T-helper 1 cell treated with Interleukin-12 subunit alpha and Interleukin-12 subunit beta and Interleukin-4 antibody, amounts not matched to agents 30 ng/mL and 1 ng/mL, for 36 hours (primary cell): ENCODE data around the gene LAIR1. TPM values are rescaled to one million over a fixed set of nuclear protein-coding genes. Genes with fewer than 3 reads are reported as not detected.
"Not testable (repeated sequence)": the region's sequence is repeated elsewhere in the genome, so short reads cannot be mapped to it uniquely, and the experiment has no call there.

Source experiments
- intact Hi-C: fragments of 100-400 bp; cut with micrococcal nuclease; formaldehyde crosslinking; loops from one replicate; pipeline ENCODE4 v1.15.1; 2024
- total RNA-seq: library from RNA; stranded (reverse); gene quantifications from 2 replicates; pipeline ENCODE4 v1.2.3, GENCODE V29; 2022

Gene LAIR1, protein sequence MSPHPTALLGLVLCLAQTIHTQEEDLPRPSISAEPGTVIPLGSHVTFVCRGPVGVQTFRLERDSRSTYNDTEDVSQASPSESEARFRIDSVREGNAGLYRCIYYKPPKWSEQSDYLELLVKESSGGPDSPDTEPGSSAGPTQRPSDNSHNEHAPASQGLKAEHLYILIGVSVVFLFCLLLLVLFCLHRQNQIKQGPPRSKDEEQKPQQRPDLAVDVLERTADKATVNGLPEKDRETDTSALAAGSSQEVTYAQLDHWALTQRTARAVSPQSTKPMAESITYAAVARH
- total RNA-seq = 94.0 and 99.5 TPM in 2 replicates

DNA sequence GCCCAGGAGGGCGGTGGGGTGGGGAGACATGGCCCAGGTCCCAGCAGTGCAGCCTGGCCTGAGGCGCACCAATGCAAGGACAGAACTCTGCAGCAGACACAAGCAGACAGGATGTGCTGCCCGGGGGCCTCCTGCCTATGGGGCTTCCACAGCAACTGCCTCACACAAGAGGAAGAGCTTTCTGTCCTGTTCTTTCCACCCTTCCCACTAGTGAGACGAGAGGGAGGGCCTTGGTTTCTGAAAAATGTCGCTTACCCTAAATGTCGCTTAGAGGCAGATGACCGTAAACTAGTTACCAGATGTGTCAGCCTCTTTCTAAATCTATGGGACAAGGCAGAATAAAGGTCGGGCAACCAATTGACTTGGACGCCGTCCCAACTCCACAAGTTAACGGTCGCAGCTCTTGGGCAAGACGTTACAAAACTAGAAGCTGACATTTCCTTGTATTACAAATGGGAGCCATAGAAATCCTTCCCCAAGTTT, at the start of gene LAIR1:
LAIR1 (minus strand) TSS at position 157 of the 483 bp plus-strand sequence; CDS start at position 30, 127 bp downstream.
- intact Hi-C loops = no loop called here

DNA sequence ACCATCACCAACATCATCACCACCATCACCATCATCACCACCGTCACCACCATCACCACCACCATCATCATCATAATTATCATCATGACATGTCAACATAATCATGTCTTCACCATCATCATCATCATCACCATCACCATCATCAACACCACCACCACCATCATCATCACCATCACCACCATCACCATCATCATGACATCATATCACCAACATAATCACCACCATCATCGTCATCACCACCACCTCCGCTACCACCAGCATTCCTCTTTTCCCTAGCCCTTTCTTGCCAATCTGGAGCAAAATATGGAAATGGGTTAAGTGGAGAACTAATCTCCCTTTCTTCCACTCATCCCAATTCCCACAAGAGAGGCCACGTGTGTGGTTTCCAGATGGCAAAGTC, 49.4 kb upstream of the LAIR1 start:
- intact Hi-C loops = no loop called here

DNA sequence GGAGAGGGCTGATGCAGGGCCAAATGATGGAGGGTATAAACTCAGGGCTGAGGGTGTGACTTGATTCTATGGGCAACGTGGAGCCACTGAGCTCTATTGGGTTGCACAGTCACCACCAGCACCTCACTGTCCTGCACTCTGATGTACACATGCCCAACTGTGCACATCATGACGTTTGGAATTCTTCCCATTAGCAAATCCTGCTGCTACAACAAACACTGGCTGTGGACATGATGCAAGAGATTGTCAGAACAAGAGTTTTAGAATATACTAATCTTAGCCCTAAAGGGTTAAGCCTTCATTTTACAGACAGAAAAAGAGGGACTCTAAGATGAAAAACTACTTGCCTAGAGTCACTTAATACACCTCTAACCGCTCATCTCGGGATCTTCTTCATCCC, 48.1 kb upstream of the LAIR1 start:
- intact Hi-C loops = no loop called here

DNA sequence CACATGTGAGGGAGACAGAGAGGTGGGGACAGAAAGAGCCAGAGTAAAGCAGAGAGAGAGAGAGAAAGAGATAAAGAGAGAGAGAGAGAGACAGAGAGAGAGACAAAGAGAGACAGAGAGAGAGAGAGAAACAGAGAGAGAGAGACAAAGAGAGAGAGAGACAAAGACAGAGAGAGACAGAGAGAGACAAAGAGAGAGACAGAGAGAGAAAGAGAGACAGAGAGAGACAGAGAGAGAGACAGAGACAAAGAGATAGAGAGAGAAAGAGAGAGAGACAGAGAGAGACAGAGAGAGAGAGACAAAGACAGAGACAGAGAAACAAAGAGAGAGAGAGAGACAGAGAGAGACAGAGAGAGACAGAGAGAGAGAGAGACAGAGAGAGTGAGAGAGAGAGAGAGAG, 46.3 kb upstream of the LAIR1 start:
- intact Hi-C loops = no loop called here

DNA sequence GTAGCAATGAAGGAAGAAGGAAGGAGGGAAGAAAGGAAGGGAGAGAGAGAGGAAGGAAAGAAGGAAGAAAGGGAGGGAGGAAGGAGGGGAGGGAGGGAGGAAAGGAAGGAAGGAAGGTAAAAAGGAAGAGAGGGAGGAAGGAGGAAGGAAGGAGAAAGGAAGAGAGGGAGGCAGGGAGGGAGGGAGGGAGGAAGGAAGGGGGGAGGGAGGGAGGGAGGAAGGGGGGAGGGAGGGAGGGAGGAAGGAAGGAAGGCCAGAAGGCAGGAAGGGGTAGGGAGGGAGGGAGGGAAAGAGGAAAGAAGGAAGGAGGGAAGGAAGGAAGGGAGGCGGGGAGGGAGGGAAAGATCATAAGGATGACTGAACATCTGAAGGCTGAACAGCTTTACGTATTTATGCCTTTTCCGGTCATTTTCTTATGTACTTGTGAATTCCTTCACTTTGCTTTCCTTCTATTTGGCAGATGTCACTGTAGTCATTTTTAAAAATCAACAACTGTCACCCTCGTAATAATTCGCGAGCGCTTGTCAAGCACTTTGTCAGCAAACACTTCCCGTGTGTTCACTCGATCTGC, 43.8 kb upstream of the LAIR1 start:
- intact Hi-C loops = no loop called here

DNA sequence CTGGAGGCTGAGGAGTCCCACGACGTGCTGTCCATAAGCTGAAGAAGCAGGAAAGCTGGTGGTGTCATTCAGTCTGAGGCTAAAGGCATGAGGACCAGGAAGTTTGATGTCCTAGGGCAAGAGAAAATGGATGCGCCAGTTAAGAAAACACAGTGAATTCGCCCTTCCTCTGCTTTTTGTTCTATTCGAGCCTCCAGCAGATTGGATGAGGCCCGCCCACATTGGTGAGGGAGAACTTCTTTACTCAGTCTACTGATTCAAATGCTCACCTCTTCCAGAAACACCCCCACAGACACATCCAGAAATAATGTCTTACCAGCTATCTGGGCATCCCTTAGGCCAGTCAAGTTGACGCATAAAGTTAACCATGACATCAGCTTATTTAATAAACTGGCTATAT, 43.0 kb upstream of the LAIR1 start:
- intact Hi-C loops = no loop called here

DNA sequence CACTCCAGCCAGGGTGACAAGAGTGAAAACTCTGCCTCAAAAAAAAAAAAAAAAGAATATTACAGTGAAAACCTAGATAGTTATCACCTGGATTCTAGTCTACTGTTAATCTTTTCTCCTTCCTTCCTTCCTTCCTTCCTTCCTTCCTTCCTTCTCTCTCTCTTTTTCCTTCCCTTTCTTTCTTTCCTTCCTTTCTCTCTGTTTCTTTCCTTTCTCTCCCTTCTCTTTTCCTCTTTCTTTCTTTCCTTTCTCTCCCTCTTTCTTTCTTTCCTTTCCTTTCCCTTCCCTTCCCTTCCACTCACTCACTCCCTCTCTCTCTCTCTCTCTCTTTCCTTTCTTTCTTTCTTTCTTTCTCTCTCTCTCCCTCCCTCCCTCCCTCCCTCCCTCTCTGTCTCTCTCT, 40.9 kb upstream of the LAIR1 start:
- intact Hi-C loops = no loop called here

DNA sequence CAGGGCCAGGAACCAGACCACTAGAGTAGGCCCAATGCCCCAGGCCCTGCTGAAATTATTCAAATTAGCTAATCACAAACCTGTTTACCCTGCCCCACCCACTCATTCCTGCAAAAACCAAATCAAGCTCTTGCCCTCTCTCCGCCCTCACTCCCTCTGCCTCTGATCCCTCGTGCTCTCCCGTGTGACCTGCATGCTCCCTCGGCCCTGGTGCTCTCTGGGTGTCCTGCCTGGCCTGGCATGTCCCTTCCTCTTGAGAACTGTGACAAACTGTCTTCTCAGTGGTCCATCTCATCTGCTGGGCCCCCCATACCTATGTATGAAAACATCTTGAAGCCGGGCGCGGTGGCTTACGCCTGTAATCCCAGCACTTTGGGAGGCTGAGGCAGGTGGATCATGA, 38.3 kb upstream of the LAIR1 start:
- intact Hi-C loops = no loop called here

DNA sequence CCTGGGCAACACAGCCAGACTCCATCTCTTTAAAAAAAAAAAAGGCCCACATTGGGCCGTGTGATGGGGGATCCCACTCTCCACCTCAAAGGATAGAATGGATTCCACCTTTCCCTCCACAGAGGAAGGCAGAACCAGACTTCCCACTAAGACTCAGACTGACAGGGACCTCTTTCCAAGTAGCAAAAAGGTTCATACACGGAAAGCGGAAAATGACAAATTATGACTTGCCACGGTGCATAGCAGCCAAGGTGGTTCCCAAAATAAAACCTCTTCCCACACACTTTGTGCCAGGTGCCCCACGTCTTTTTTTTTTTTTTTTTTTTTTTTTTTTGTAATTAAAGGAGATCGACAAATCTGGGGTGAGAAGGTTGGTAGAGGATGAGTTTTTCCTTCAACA, 36.2 kb upstream of the LAIR1 start:
- intact Hi-C loops = no loop called here

DNA sequence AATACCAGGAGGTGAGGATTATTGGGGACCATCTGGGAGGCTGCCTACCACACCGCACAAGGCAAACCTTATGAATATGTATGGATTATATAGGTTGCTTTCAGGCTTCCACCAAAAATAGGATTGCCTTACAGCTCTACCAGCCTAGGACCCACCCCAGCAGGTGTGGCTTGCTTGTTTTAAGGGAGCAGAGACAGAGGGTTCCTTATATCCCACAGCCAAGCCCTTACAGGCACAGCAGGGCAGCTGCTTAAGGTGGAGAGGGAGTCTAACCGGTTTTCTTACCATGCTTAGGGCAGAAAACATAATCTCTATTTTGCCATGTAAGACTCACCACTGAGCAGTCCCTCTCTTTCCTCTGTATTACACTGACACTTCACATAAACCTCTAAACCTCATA, 34.5 kb upstream of the LAIR1 start:
- intact Hi-C loops = no loop called here

DNA sequence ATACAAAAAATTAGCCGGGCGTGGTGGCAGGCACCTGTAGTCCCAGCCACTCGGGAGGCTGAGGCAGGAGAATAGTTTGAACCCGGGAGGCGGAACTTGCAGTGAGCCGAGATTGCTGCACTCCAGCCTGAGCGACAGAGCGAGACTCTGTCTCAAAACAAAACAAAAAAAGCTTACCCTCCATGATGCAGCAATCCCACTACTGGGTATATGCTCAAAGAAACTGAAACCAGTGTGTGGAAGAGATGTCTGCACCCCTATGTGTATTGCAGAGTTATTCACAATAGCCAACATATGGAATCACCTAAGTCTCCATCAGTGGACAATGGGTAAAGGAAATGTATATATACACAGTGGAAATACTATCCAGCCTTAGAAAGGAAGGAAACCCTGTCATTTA, 31.0 kb upstream of the LAIR1 start:
- intact Hi-C loops = no loop called here

DNA sequence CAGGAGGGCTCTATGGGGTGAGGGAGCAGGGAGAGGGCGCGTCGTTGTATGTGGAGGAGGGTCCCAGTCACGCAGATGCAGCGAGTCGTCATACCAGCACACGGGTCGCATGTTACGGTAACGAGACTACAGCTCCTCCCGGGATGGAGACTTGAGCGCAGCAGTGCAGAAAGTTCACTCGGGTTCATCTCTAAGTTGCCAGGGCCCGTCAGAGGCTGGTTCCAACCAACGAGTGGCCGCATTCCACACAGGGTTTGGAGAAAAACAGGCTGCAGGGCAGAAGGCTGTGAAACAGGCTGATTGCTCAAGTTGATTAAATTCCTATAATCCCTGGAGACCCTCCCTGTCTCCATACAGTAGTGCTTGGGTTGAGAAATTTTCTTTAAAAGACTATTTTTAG, 28.6 kb upstream of the LAIR1 start:
- intact Hi-C loops = no loop called here

DNA sequence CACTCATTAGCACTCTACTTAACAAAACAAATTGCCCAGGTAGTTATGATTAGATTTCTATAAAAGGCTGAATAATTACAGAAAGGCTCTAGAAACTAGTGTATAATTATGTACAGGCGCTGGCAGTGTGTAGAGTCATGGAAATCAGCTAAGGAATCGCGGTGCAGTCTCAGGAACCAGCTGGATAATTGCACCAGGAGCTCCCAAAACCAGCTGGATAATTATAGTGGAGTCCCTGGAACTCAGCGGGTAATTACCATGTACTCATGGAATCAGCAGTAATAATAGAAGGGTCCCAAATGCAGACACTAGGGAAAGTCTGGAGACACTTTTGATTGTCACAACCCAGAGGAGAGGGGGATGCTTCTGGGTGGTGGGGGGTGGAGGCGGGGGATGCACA, 27.4 kb upstream of the LAIR1 start:
- intact Hi-C loops = no loop called here

DNA sequence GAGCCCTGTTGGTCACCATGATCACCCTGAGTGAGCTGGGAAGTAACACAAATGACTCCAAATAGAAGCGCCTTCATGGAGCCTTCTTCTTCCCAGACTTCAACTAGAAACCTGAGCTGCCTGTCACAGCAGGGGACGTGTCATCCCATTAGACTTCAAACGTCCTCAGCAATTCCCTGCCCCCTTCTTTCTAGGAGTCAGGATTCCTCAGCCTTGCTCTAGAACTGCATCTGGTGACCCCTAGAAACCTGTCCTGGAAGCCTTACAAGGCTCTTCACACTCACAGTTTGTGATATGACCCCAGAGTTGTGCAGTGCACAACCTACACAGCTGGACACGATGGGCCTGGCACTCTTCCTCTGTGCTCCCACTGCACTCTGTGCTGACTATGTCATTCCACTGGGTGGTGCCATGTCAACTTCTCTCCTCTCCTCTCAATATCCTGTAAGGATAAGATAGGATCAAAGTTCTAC, 26.9 kb upstream of the LAIR1 start:
- intact Hi-C loops = loop anchor here (1.0 kb wide), 1 partner anchor 66 kb away; no protein-coding TSS in a partner anchor

DNA sequence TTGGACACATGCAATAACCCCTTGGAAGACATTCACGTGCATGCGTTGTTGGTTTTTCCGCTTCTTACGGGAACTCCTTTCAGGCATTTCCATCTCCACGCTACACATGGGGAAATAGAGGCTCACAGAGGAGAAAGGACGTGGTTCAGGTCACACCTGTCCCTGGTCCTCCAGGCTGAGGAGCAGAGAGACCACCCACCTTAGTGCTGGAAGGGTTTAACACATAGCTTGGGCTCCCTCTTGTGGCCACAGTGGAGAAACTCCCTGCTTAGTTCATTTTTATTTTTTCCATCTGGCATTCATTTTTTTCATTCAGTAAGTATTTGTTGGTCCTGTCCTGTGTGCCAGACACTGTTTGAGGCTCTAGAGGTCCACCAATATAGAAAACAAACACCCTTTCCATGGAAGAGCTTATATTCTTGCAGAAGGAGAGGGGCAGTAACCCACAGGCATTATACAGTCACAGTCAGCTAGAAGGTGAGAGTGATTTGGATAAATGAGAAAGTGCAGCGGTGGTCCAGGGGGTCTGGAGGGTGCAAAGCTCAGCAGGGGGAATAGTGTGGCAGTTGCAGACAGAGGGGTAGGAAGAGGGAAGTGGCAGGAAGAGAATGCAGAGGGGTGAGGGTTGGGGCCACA, 26.3 kb upstream of the LAIR1 start:
- intact Hi-C loops = loop anchor here (1.0 kb wide), 1 partner anchor 66 kb away; no protein-coding TSS in a partner anchor

DNA sequence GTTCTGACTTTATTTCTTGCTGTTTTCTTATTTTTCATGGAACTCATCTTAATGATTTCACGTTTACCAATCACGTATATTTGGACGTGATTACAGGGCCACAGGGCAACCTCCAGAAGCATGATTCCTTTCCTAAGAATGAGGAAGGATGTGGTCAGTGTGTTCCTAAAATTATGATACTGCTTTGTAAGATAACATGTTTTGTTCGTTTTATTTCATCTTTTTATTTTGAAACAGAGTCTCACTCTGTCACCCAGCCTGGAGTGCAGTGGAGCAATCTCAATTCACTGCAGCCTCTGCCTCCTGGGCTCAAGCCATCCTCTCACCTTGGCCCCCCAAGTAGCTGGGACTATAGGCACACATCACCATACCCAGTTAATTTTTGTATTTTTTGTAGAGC, 24.8 kb upstream of the LAIR1 start:
- intact Hi-C loops = loop anchor here (2.0 to 5.0 kb wide), 2 partner anchors 35 to 142 kb away; no protein-coding TSS in a partner anchor

DNA sequence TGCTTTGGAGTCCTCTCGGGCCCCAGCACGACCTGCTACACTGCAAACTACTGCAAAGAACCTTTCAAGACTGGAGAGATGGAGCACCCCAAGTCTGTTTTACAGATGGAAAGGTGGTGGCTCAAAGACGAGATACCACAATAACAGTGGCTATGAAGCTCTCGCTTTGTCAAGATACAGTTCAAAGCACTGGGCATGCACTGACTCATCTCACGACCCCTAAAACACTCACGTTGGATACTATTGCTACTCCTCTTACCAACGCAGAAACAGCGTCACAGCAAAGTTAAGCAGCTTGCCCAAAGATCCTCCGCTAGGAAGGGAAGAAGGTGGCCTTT, 24.0 kb upstream of the LAIR1 start:
- intact Hi-C loops = loop anchor here (1.0 to 5.0 kb wide), 4 partner anchors 10 to 141 kb away; no protein-coding TSS in a partner anchor

DNA sequence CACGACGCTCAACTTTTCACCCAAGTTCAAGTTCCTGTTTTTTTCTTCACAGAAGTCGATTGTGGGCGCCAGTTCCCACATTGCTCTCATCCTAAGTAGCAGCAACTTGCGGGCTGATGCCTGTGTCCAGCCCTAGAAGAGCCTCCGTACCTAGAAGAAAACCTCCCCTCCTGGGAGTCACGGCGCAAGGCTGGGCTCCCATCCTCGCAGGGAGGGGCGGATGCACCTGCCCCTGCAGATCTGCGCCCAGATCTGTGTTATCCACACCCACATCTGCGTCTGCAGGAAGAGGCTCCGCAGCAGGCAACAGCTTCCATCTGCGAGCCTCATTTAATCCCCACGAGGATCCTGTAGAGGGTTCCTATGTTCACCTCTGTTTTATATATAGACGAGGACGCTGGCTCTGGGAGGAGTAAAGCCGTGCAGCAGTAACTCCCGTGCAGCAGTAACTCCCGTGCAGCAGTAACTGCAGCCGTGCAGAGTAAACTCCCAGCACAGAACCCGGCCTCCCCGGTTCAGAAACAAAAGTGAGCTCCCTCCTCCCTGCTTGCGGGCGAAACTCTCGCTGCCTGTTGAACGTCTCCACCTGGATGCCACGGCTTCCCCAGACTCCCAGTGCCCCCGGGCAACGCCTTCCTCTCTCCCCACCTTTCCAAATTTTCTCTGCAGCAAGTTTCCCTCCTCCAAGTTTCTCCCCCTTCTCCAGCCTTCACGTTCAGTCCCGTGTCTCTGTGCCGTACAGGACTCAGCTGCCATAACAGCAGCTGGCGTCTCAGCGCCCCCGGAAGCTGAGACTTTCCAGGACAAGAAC, 23.5 kb upstream of the LAIR1 start:
- intact Hi-C loops = loop anchor here (1.0 to 5.0 kb wide), 4 partner anchors 10 to 141 kb away; no protein-coding TSS in a partner anchor

DNA sequence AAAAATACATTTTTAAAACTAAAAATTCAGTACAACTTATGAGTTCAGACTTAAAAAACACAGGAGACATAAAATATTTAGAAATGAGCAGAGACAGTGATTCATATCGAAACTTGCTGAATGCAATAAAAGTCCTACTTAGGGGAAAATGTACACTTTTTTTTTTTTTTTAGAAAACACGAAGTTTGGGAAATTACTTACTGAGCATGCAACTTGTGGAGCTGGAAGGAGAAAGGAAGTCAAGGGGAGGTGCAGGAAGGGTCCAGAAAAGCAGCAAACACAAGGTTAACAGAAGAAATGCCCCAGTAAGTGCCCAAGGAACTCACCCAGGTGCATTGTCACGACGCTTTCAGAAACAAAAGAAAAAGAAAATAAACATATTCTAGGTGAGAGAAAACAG, 18.6 kb upstream of the LAIR1 start:
- intact Hi-C loops = no loop called here

DNA sequence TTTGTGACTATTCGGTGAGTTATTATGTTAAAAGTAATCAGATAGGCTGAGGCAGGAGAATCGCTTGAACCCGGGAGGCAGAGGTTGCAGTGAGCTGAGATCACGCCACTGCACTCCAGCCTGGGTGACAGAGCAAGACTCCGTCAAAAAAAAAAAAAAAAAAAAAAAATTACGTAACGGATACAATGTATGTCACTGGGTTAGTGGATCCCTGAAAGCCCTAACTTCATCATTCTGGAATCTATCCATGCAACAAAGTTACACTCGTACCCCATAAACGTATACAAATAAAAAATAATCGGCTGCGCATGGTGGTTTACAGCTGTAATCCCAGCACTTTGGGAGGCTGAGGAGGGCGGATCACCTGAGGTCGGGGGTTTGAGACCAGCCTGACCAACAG, 17.3 kb upstream of the LAIR1 start:
- intact Hi-C loops = not testable (repeated sequence)

DNA sequence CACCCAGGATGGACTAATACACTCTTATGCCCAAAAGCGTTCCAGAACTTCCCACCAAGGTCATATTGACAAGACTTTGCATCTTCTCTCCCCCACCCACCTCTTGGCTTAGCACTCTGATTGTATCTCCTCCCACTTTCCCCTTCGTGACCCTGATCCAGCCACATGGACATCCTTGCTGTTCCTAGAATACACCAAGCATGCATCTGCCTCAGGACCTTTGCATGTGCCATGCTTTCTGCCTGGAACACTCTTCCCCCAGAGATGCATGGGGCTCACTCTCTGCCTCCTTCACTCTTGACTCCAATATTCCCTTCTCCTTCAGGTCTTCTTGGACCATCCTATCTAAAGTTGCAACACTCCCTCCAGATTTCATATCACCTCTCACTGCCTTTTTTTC, 16.2 kb upstream of the LAIR1 start:
- intact Hi-C loops = no loop called here
